PFSK-1 (cell line): ENCODE measurements around the gene SSTR3.

Experiments used
- FOXP2 ChIP-seq: optimal IDR thresholded peaks from 2 replicates; pipeline ENCODE3; 2011; ENCODE audit warnings: borderline replicate concordance, control low read depth, inconsistent platforms; ENCODE audit not compliant: insufficient read depth; ENCODE audit errors: extremely low read length, extremely low read depth
- POLR2AphosphoS5 ChIP-seq: IDR thresholded peaks from 2 replicates; pipeline ENCODE4 v1.6.1; 2012; ENCODE audit warnings: low read depth, mild to moderate bottlenecking, control low read depth, low read length, moderate library complexity
- SIN3A ChIP-seq: IDR thresholded peaks from 2 replicates; pipeline ENCODE4 v1.6.1; 2012; ENCODE audit warnings: mild to moderate bottlenecking, low read length, moderate library complexity, borderline replicate concordance; ENCODE audit not compliant: insufficient read depth
- TAF1 ChIP-seq: IDR thresholded peaks from 2 replicates; pipeline ENCODE4 v1.6.1; 2012; ENCODE audit warnings: low read length, control low read depth, borderline replicate concordance; ENCODE audit not compliant: insufficient read depth
- TF ChIP-seq, protein P1 (sequence below), 2 experiments: IDR thresholded peaks; 2 replicates each; pipeline versions ENCODE4 v1.6.1 to v1.8.0; 2011 to 2012; ENCODE audit warnings: low read depth in 2 of 2, low read length in 2 of 2, control low read depth in 1 of 2, inconsistent platforms in 1 of 2, mild to moderate bottlenecking in 1 of 2, moderate library complexity in 1 of 2; ENCODE audit not compliant: insufficient read depth in 1 of 2

Gene SSTR3

DNA sequence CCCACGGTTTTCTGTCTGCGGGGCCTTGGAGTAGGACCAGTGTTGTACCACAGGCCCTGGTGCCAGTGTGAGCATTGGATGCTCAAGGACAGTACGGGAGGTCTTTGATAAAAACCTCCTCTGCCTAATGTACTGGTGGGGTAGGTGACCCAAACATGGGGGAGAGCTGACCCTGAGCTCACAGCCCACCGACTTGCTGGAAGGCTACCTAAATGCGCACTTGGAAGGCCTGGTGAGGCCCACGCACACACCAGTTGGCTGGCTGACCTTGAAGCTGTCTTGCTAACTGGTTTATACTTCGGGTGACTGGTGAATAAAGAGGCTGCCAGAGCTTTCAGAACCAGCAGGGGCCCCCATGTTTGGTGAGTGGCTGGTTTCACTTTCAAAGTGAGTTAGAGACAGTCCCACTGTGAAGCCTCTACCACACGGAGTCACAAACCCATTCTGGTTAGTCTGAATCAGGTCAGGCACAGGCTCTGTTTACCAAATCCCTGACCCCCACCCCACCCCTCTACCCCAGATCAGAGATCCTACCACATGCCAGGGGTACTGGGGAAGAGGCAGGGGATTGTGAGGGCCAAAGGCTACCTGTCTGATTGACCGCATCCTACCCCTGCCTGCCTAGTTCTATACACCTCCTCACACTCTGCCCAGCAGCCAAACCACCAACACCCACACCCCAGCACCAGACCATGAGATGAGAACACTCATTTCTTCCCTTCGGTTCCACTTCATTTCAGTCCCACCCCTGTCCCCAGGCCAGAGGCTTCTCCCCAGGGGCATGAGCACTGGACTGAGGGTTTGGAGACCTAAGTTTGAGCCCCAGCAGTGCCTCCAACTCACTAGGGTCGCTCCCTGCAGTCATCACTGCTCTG, 49.8 kb downstream of the SSTR3 start:
- TF ChIP-seq SIN3A (no peak), POLR2AphosphoS5 (no peak), TAF1 (no peak), FOXP2 (no peak)
- TF ChIP-seq, protein P1, sequence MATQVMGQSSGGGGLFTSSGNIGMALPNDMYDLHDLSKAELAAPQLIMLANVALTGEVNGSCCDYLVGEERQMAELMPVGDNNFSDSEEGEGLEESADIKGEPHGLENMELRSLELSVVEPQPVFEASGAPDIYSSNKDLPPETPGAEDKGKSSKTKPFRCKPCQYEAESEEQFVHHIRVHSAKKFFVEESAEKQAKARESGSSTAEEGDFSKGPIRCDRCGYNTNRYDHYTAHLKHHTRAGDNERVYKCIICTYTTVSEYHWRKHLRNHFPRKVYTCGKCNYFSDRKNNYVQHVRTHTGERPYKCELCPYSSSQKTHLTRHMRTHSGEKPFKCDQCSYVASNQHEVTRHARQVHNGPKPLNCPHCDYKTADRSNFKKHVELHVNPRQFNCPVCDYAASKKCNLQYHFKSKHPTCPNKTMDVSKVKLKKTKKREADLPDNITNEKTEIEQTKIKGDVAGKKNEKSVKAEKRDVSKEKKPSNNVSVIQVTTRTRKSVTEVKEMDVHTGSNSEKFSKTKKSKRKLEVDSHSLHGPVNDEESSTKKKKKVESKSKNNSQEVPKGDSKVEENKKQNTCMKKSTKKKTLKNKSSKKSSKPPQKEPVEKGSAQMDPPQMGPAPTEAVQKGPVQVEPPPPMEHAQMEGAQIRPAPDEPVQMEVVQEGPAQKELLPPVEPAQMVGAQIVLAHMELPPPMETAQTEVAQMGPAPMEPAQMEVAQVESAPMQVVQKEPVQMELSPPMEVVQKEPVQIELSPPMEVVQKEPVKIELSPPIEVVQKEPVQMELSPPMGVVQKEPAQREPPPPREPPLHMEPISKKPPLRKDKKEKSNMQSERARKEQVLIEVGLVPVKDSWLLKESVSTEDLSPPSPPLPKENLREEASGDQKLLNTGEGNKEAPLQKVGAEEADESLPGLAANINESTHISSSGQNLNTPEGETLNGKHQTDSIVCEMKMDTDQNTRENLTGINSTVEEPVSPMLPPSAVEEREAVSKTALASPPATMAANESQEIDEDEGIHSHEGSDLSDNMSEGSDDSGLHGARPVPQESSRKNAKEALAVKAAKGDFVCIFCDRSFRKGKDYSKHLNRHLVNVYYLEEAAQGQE (IDR thresholded peaks at IDR 0.05; ENCODE audit: insufficient read depth in 1 of 2, low read depth in 2 of 2, low read length in 2 of 2) = no peak

DNA sequence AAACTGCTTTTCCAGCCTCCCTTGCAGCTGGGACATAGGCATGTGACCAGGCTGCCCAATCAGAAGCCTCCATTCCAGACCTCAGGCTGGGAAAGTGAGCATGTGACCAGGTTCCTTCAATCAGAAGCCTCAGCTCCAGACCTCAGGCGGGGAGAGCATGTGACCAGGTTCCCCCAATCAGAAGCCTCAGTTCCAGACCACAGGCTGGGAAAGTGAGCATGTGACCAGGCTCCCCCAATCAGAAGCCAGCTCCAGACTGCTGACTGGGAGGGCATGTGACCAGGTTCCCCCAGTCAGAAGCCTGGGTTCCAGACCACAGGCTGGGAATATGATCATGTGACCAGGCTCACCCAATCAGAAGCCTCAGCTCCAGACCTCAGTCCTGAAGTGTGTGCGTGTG, 50.8 kb downstream of the SSTR3 start:
- TF ChIP-seq FOXP2 (no peak), TAF1 (no peak), POLR2AphosphoS5 (no peak), SIN3A (no peak)
- TF ChIP-seq, protein P1 (IDR thresholded peaks at IDR 0.05; ENCODE audit: insufficient read depth in 1 of 2, low read depth in 2 of 2, low read length in 2 of 2) = no peak

GRCh38 chr22:37160027-37160426, 52.2 kb downstream of the SSTR3 start:
- TF ChIP-seq, protein P1 (IDR thresholded peaks at IDR 0.05; ENCODE audit: insufficient read depth in 1 of 2, low read depth in 2 of 2, low read length in 2 of 2) = no peak
- TF ChIP-seq POLR2AphosphoS5 (no peak), FOXP2 (no peak), SIN3A (no peak), TAF1 (no peak)

GRCh38 chr22:37158963-37159290, 53.4 kb downstream of the SSTR3 start:
- TF ChIP-seq FOXP2 (no peak), SIN3A (no peak), TAF1 (no peak)
- TF ChIP-seq, protein P1 (IDR thresholded peaks at IDR 0.05; ENCODE audit: insufficient read depth in 1 of 2, low read depth in 2 of 2, low read length in 2 of 2) = no peak
